Cerebellar cortex (tissue), 1 donor: Measurements from ENCODE around the gene PHLDB1.

Experiments used
- DNase-seq: peaks from one replicate; pipeline ENCODE4 v3.0.0-alpha.2; 2015; ENCODE audit warnings: low spot score

PHLDB1 gene

DNA sequence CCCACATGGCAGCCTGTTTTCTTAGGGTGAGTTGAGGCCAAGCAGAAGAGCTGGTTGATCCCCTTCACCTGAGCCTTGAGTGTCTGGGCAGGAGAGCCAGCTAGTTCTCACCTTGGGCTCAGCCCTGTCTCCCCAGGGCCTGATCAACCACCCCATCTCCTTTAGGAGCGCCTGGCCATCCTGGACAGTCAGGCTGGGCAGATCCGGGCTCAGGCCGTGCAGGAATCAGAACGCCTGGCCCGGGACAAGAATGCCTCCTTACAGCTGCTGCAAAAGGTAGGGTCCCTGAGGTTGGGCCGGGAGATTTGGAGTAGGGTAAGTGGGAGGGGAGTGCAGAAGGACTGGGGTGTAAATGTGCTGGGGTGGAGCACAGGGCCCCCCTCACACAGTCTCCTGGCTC, 31.3 kb downstream of the PHLDB1 start:
- DNase-seq, result no peak

DNA sequence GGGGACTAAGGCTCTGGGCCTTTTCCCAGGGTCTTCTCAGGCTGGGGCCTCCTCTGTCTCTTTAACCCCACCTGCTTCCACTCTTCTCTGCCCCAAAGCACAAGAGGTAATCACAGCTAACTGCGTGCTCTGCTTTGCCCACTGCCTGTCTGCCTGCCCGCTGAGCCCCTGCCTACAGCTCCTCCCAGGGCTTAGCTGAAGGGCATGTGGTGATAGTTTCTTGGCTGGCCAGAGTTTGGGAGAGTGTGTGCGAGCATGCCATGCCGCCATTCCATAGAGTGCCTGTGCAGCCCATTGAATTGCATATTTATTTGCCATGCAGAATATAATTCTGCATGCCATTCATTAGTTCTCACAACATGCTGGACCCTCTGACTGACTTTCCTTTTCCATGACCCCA, 32.5 kb downstream of the PHLDB1 start:
- no peak for DNase-seq

DNA sequence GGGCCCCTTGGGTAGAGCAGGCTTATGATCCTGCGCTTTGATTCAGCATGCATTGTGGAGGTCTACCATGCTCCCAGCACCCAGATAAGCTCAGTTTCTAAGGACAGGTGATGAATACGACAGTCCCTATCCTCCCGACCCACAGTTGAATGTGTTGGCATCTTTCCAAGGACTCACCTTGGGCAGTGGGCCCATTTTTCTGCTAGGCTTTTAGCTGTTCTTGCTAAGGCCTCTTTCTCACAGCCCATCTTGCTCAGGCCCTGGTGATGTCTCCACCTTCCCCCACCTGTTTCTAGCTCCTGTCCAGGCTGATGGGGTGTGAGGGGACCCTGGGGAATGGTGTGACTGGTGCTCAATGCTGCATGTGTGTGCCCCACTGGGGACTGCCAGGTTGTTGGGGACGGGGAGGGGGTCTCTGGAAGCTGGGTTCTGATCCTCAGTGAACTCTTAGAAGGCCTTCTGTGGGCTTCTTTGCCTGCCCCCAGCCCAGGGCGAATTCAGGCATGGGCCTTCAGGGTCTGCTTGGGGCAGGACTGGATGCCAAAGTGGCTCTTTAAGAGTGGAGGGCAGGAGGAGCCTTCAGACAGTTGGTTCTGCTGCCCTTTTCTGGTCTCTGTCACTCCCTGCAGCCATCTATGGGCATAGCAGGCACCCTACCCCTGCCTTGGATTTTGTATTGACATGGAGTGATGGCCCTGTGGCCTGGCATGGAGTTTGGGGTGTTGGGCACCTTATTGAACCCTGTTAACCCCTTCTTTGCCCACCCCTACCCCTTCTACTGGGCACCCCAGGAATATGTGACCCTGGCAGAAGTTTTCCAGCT, 33.1 kb downstream of the PHLDB1 start:
- no peak for DNase-seq

DNA sequence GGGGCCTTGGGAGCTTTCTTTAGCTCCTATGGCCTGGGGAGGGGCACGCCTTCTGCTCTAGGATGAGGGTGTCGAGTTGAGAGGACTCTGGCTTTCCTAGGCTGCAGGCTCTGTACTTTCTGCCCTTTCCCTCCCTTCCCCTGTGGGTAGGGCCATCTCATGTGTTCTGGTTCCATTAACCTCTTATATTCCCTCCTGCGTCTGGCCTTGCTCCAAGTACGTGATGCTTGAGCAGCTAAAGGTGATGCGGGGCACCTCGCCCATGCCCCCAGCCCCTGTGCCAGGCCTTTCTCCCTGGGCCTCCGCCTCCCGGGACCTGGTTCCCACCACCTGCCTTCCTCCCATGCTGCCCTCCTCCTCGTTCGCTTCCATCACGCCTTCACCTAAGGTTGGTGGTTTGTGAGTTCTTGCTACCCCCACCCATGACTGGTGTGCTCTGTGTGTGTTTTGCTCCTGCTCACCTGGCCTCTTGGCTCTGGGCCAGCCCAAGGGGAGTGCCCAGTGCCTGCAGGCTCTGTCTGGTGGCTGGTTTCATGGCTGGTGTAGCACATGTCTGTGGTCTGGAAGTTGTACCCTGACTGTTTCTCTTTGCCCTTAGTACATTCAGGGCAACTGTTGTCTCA, 34.1 kb downstream of the PHLDB1 start:
- peak; percentile 47 for DNase-seq

DNA sequence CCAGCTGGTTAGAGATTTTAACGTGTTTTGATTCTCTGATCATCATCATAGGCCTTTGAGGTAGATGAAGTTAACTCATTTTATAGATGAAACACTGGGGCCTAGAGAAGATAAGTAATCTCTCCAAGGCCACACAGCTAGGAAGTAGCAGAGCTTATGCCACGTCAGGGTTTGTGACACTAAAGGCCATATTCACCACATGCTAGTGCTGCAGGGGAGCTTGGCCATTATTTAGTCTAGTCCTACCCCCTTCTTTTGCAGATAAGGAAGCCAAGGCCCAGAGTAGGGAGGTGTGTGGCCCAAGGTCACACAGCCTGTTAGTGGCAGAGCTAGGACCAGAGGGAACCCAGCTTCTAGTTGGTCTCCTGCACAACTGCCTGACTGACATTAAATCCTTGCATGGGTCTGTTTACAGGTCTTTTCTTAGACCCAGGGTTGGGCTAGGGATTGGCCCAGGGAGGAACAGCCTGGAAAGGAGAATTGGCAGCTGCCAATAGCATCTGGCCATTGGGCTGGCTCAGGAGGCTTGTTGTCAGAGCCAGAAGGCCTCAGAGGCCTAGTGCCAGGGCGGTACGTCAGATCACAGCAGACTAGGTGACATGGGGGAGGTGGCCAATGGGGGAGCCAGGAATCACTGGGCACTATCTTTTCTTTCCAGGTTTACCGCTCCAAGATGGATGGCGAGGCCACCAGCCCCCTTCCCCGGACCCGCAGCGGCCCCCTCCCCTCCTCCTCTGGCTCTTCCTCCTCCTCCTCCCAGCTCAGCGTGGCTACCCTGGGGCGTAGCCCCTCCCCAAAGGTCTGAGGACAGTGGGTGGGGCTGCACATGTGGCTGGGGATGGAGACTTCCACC, 36.0 kb downstream of the PHLDB1 start:
- peak; percentile 82 for DNase-seq

DNA sequence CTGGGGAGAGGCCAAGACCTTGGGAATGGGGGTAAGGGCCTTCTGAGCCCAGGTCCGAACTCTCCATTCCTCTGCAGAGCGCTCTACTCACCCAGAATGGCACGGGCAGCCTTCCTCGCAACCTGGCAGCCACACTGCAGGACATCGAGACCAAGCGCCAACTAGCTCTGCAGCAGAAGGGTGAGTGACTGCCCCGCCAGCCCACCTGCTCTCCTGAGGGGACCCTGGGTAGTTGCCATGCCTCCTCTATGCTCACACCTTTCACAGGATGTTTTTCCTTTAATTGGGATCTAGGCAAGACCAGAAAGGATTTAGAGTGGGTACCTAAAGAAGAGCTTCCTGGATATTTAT, 36.6 kb downstream of the PHLDB1 start:
- DNase-seq, result peak; percentile 86

DNA sequence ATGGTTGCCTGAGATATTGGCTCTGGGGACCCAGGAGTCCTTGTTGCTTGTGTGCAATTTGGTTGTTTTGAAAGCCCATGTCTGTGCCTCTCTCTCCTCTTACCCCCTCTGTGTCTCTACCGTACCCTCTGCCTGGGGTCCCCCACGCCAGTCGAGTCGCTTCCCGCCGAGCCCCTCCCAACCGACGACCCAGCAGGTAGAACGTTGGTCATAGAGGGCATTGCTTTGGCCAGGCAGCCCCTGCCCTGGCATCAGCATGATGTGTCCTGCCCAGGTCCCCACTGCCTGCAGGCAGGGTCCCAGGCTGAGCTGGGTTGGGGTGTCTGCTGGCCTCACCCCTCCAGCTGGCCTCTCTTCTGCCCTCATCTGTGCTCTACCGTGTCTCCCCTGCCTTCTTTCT, 37.1 kb downstream of the PHLDB1 start:
- no peak for DNase-seq

DNA sequence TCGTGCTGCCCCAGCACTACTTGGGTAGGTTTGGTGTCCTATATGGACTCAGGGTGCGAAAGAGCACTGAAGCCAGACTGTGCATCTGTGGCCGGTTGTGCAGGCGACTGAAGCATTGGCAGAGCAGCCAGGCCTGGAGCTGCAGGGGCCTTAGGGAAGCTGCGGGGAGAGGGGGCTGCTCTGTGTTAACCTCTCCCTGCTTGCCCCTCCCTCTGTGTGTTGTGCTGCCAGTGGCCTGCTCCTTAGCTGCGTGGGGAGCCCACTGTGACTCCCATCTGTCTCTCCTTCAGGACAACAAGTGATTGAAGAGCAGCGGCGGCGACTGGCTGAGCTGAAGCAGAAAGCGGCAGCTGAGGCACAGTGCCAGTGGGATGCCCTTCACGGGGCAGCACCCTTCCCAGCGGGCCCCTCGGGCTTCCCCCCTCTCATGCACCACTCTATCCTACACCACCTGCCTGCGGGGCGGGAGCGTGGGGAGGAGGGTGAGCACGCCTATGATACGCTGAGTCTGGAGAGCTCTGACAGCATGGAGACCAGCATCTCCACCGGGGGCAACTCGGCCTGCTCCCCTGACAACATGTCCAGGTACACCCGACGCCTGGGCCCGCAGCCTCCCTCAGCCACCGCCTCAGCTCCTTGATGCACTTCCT, 37.8 kb downstream of the PHLDB1 start:
- DNase-seq, result peak; percentile 74

DNA sequence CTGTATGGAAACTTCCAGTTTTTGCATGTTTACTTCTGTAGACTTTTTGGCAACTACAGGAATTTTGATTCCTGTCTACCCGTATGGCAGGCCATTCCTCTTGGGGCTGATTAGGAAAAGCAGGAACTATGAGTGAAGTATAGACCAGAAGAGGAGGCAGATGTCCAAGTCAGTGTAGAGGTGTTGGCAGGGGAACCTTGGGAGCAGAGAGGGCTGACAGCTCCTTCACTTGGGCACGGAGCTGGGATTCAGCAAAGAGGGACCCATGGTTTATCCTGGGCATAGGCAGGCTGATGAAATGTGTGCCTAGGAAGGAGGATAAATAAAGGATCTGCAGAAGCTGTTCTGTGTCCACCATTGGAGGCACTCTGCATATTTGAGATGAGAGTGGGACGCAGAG, 39.0 kb downstream of the PHLDB1 start:
- no peak for DNase-seq

DNA sequence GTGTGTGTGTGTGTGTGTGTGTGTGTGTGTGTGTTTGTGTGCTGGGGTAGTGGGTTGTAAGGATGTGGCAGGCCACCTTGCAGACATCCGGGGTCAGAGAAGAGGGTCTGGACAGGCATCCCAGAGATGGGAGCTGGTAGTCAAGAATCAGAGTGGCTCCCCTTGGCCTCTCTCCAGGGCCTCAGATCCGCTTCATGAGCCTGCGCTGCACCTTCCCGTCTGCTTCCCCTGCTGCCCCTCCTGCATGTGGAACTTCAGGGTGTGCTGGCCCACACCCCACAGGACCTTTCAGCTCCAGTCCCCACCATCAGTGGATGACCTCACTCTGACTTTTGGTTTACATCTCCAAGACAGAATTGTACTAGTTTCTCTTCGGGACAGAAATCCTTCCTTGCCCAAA, 40.9 kb downstream of the PHLDB1 start:
- DNase-seq, result no peak

DNA sequence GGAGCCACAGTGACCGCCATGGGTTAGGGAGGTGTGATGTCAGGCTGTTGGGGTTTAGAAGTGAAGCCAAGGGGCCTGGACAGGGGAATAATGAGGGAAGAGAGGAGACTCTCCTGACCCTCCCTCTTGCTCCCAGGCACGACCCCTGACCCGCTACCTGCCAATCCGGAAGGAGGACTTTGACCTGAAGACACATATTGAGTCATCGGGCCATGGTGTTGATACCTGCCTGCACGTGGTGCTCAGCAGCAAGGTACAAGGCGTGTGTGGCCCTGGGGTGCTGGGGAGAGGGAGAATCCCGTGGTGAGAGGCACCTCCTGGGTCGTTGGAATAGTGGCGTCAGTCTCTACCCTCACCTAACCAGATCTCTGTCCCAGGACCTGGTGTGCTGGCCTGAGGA, 42.5 kb downstream of the PHLDB1 start:
- no peak for DNase-seq

DNA sequence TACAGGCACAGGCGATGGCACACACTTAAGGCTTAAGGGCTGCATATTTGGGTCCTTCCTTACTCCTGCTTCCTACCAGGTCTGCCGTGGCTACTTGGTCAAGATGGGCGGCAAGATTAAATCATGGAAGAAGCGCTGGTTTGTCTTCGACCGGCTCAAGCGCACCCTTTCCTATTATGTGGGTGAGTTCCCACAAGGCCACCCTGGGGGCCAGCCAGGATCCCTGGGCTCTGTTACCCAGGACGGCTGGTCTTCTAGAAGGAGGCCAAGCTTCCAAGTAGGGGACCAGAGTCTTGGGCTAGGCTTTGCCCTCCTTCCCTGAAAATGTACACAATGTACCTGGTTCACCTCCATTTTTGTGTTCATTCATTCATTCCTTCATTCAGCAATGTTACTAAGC, 43.0 kb downstream of the PHLDB1 start:
- DNase-seq, result no peak

DNA sequence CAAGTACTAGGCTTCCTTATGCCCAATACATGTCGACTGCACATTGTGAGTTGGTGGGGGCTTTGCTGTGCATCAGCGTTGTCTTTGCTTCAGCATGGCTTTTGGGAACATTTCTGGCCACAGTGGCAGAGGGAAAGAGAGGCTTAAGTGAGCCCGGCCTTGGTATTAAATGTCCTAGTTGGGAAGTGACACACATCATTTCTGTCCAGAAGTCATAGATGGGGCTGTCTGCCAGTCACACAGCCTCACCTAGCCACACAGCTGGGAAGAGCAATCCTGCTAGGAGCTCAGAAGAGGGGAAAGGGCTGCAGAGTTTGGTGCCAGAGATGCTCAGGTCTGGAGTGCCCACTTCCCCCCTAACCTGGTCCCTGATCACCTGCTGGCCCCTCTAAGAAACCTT, 44.4 kb downstream of the PHLDB1 start:
- DNase-seq, result no peak

DNA sequence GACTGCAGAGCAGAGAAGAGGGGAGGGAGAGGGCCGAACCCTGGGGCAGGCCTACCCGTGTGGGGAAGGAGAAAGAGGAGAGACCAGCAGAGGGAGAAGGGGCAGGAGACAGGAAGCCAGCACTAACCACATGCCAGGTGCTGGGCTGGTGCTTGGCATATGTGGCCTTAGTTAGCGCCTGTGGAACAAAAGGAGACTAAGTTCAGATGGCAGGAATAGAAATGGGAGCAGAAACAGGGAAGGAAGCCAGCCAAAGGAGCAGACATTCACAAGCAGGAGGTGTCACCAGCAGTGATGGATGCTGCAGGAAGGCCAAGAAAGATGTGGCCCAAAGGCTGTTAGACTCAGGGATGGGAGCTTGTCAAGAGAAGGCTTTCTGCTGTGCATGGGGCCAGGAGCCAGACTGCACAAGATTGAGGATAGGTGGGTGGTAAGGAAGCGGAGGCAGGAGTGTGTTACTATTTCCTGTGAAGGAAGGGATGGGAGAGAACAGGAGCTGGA, 45.3 kb downstream of the PHLDB1 start:
- DNase-seq, result peak; percentile 96

DNA sequence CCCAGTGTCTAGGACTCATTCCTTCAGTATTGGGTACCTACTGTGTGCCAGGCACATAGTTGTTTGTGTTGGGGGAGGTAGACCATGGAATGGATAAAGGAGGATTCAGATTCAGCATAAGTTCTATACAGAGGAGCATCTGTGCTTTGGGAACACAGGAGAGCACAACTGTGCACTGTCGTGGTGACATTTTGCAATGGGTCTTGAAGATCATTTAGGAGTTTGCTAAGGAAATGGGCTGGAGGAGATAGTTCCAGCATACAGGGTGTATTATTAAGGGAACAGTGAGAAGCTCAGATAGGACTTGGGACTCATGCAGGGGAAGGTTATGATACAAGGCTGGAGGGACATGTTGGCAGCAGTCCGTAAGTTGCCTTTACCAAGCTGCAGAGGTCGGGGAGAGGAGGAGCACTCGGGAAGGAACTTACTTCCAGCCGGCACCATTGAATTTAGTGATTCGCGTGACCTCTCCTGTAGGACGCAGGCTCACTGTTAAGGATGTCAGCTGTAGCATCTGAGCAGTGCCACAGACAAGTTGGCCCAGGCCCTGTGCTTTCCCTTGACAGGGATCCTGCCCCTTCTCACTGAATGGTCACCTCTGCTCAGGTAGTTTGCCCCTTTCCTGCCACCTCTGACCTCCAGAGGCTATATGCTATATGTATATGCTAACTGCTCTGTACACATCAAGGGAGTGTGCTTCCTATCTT, 46.4 kb downstream of the PHLDB1 start:
- DNase-seq, result no peak

DNA sequence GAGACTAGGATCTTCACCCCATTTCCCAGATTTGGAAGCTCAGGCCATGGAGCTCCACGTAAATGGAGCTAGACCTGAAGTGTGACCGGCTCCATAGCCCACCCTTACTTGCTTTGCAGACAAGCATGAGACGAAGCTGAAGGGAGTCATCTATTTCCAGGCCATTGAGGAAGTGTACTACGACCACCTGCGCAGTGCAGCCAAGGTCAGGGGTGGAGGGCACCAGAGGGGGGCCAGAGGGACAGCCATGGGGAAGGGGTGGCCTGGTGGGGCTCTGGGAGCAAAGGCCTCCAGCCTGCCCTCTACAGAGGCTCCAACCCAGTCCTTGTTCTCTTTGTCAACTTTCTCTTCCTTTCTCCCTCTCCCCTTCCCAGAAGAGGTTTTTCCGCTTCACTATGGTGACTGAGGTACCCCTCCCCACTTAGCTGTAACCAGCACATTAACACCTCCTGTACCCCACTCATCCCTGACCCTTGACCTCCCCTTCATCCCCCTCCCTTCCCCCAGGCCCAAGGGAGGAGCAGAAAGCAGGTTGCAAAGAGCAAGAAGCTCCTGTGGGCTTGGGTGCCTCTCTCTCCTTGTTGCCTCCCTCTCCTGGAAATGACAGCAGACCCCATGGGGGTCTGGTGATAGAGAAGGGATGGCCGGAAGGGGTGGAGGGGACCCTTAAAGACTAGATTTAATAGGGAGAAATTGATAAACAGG, 48.2 kb downstream of the PHLDB1 start:
- no peak for DNase-seq

DNA sequence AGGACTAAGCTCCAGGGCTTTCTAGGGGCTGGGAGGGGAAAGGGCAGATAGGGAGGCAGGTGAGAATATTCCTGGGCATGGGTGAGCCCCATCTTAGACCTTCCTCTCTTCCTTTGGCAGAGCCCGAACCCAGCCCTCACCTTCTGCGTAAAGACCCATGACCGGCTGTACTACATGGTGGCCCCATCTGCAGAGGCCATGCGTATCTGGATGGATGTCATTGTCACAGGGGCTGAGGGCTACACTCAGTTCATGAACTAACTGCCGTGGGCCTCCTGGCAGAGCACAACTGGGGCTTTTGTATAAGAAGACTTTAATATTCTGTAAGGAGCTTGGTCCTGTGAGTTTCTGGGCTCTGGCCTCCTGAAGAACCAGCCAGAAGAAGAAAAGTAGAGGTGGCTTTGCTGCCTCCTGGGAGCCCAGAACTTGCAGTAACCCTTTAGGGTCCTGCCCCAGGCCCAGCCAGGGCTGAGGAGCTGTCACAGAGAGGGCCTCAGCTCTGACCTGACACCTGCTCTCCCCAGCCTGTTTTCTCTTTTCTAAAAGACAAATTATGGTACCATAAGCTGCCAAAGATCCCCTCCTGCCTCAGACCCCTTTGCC, 49.2 kb downstream of the PHLDB1 start:
- no peak for DNase-seq

DNA sequence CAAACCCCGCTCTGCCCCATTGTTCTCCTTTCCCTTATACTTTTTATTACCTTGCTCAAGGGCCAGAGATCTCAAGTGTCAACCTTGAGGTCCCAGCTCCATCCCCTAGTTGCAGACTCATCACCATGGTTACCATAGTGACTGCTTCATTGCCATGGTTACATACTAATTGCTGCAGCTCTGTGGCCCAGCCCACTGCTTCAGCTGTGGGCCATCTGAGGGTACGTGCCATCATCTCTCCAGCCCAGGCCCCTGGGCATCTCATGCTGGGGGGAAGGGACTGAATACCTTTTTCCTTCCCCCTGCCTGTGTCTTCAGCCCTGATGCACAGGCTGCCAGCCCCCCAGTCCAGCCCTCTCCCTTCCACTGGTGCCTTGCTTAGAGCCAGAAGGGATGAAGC, 49.8 kb downstream of the PHLDB1 start:
- no peak for DNase-seq

DNA sequence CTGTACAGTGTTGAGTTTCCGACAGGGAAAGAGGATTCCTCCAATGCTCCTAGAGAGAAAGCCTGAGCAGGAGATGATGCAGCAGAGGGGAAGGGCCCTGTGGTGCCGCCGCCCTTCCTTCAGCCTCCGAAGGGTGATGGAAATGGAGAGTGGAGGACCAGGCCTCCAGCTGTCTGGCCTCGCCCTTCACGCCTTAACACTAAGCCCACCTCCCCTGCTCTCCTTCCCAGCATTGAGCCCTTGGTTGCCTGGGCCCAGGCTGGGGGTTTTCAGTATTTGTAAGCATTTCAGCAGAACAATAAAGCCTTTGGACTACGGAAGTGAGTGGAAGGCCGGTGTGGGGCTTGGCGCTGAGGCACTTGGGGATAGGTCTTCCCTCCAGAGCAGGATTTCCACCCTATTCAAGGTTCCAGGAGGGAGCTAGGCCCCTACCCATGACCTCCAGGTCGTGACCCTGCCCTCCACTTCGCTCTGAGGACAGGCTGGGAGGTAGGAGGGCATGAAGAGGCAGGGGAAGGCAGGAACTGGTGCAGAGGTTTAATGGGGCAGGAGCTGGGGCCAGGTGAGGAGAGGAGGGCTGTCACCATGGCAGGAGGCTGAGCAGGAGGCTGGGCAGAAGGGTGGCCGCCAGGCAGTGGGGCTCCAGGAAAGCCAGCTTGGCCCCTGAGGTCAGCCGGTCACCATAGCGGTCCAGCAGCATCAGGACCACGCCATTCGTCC, 50.5 kb downstream of the PHLDB1 start:
- DNase-seq, result no peak
